Peyer's patch (tissue), 4 donors: ENCODE results near the gene CACHD1. TPM values are rescaled to one million over a fixed set of nuclear protein-coding genes. Genes with fewer than 3 reads are reported as not detected.

Experiments
- DNase-seq, 3 donors: peaks; one replicate each; pipeline ENCODE4 v3.0.0-alpha.2; 2017 to 2019
- H3K27ac ChIP-seq, 4 donors: fragments of 200-600 bp; sonication (generic); one replicate each; pipeline ENCODE4 v1.5.1; 2016 to 2019
- H3K27me3 ChIP-seq, 2 donors: fragments of 200-600 bp; sonication (generic); one replicate each; pipeline ENCODE4 v1.5.1; 2019
- H3K36me3 ChIP-seq, 3 donors: fragments of 200-600 bp; sonication (generic); one replicate each; pipeline ENCODE4 v1.5.1; 2016 to 2019
- H3K4me1 ChIP-seq, 4 donors: fragments of 200-600 bp; sonication (generic); one replicate each; pipeline ENCODE4 v1.5.1; 2016 to 2019
- H3K4me3 ChIP-seq, 4 donors: fragments of 200-600 bp; sonication (generic); 1 replicate in 3 of 4; 2 replicates in 1 of 4; pipeline ENCODE4 v1.5.1; 2016 to 2019; ENCODE audit warnings: mild to moderate bottlenecking in 1 of 4
- H3K9me3 ChIP-seq, 4 donors: fragments of 200-600 bp; sonication (generic); one replicate each; pipeline ENCODE4 v1.5.1; 2016 to 2019; ENCODE audit warnings: mild to moderate bottlenecking in 1 of 4
- CTCF ChIP-seq, 6 experiments: fragments of 450-650 bp in 4 of 6; fragments of 200-600 bp in 2 of 6; sonication (generic) in 1 of 6; IDR thresholded peaks; one replicate each; pipeline ENCODE4 v1.5.1; 2017 to 2019; ENCODE audit warnings: antibody characterized with exemption in 6 of 6, mild to moderate bottlenecking in 3 of 6, moderate library complexity in 1 of 6
- POLR2A ChIP-seq, 2 donors: fragments of 450-650 bp; IDR thresholded peaks; one replicate each; pipeline ENCODE4 v1.5.1; 2017; ENCODE audit warnings: antibody characterized with exemption in 2 of 2, mild to moderate bottlenecking in 2 of 2, moderate library complexity in 2 of 2
- total RNA-seq, 4 donors: library from RNA; depleted of rRNA; stranded (reverse); fragments of >200 nt; gene quantifications; one replicate each; pipeline ENCODE4 v1.1.0, GENCODE V29; 2016

CACHD1 gene
- total RNA-seq, 4 donors from 2014 or later = 3.3 to 10.7 (median 6.3) TPM

GRCh38 chr1:64473367-64473766 is 3.4 kb downstream of the CACHD1 start:
- H3K27ac ChIP-seq = no peak overlapping the region
- H3K36me3 ChIP-seq = no peaks in the 10 kb centered on the region
- peaks cover 0 to 26% (median 8%) of the 10 kb centered on the region in 4 donors for H3K4me1 ChIP-seq
- peaks cover 0 to 8% of the 10 kb centered on the region in 2 donors for H3K27me3 ChIP-seq
- TF ChIP-seq CTCF (IDR thresholded peaks at IDR 0.05) (no peak), POLR2A (IDR thresholded peaks at IDR 0.05) (no peak)
- DNase-seq = no peak
- no peak overlapping the region for H3K4me3 ChIP-seq
- no peaks in the 10 kb centered on the region for H3K9me3 ChIP-seq

GRCh38 chr1:64474133-64474532 is 4.2 kb downstream of the CACHD1 start:
- Histone ChIP-seq H3K4me1 (peaks cover 0 to 26% (median 8%) of the 10 kb centered on the region in 4 donors), H3K27me3 (peaks cover 0 to 8% of the 10 kb centered on the region in 2 donors), H3K36me3 (no peaks in the 10 kb centered on the region), H3K9me3 (no peaks in the 10 kb centered on the region), H3K27ac (no peak overlapping the region), H3K4me3 (no peak overlapping the region)
- no peak for DNase-seq
- TF ChIP-seq POLR2A (IDR thresholded peaks at IDR 0.05) (no peak), CTCF (IDR thresholded peaks at IDR 0.05) (no peak)

- Histone ChIP-seq H3K4me1 (peaks cover 0 to 22% (median 8%) of the 10 kb centered on the region in 4 donors), H3K9me3 (no peaks in the 10 kb centered on the region), H3K27me3 (peaks cover 0 to 5% of the 10 kb centered on the region in 2 donors), H3K27ac (no peak overlapping the region), H3K36me3 (no peaks in the 10 kb centered on the region), H3K4me3 (no peak overlapping the region)
- DNase-seq = peak in 2 of 3 donors; percentile 55 to 63
- TF ChIP-seq POLR2A (IDR thresholded peaks at IDR 0.05) (no peak), CTCF (IDR thresholded peaks at IDR 0.05) (no peak)
Observed at GRCh38 chr1:64474665-64475439, 4.9 kb downstream of the CACHD1 start.

GRCh38 chr1:64476251-64476952 is 6.5 kb downstream of the CACHD1 start:
- Histone ChIP-seq H3K27me3 (no peaks in the 10 kb centered on the region), H3K4me3 (no peak overlapping the region), H3K9me3 (no peaks in the 10 kb centered on the region), H3K36me3 (no peaks in the 10 kb centered on the region), H3K27ac (no peak overlapping the region), H3K4me1 (peaks cover 0 to 21% (median 2%) of the 10 kb centered on the region in 4 donors)
- TF ChIP-seq CTCF (IDR thresholded peaks at IDR 0.05) (no peak), POLR2A (IDR thresholded peaks at IDR 0.05) (no peak)
- DNase-seq = no peak

- no peak overlapping the region for H3K4me3 ChIP-seq
- no peak for DNase-seq
- no peaks in the 10 kb centered on the region for H3K36me3 ChIP-seq
- H3K27ac ChIP-seq = no peak overlapping the region
- TF ChIP-seq CTCF (IDR thresholded peaks at IDR 0.05) (no peak), POLR2A (IDR thresholded peaks at IDR 0.05) (no peak)
- H3K4me1 ChIP-seq = peaks cover 0 to 39% (median 3%) of the 10 kb centered on the region in 4 donors
- H3K9me3 ChIP-seq = no peaks in the 10 kb centered on the region
- H3K27me3 ChIP-seq = no peaks in the 10 kb centered on the region
Observed at GRCh38 chr1:64478594-64479470, 8.9 kb downstream of the CACHD1 start.
